K562 (cell line): ENCODE results near the gene SKIDA1. TPM values are rescaled to one million over a fixed set of nuclear protein-coding genes. Genes with fewer than 3 reads are reported as not detected.

Experiments used
- CEBPG ChIP-seq, 3 experiments: fragments of 200-800 bp in 1 of 3; sonication (Bioruptor generic) in 1 of 3; sonication (generic) in 1 of 3; formaldehyde crosslinking in 1 of 3; IDR thresholded peaks in 2 of 3; conservative IDR thresholded peaks in 1 of 3; 2 replicates each; pipeline versions ENCODE4 v1.6.1 to v1.8.0; 2016 to 2022; ENCODE audit warnings: missing compliant biosample characterization in 2 of 3, missing genetic modification characterization in 2 of 3, mild to moderate bottlenecking in 1 of 3, missing genetic modification reagents in 1 of 3
- ESRRB ChIP-seq: fragments of 250-450 bp; sonication (Bioruptor Pico); IDR thresholded peaks from 2 replicates; pipeline ENCODE4 v1.5.0; 2020; ENCODE audit warnings: mild to moderate bottlenecking, moderate library complexity, borderline replicate concordance
- HMGN3 ChIP-seq: IDR thresholded peaks from 2 replicates; pipeline ENCODE4 v1.6.1; 2011; ENCODE audit warnings: borderline replicate concordance, low read depth, mild to moderate bottlenecking, mixed read lengths, low read length; ENCODE audit not compliant: insufficient read length; ENCODE audit errors: extremely low read depth
- HOXB6 ChIP-seq: fragments of 250-450 bp; sonication (Bioruptor Pico); IDR thresholded peaks from 2 replicates; pipeline ENCODE4 v1.5.1; 2022; ENCODE audit warnings: mild to moderate bottlenecking, borderline replicate concordance
- JUNB ChIP-seq: fragments of 450-650 bp; formaldehyde crosslinking; conservative IDR thresholded peaks from 2 replicates; pipeline ENCODE4 v1.4.0; 2020; ENCODE audit warnings: mild to moderate bottlenecking
- NCOA4 ChIP-seq: fragments of 450-650 bp; IDR thresholded peaks from 2 replicates; pipeline ENCODE4 v1.6.1; 2018; ENCODE audit warnings: mild to moderate bottlenecking; ENCODE audit not compliant: partially characterized antibody
- NFATC3 ChIP-seq: fragments of 450-650 bp; IDR thresholded peaks from 2 replicates; pipeline ENCODE4 v1.6.1; 2017; ENCODE audit warnings: mild to moderate bottlenecking
- NFE2L1 ChIP-seq: fragments of 450-650 bp; IDR thresholded peaks from 2 replicates; pipeline ENCODE4 v1.6.1; 2016; ENCODE audit warnings: missing genetic modification characterization, low read depth, mild to moderate bottlenecking, missing compliant biosample characterization, moderate library complexity, borderline replicate concordance
- NUFIP1 ChIP-seq: fragments of 450-650 bp; IDR thresholded peaks from 2 replicates; pipeline ENCODE4 v1.6.1; 2018; ENCODE audit not compliant: partially characterized antibody
- POLR3A ChIP-seq: IDR thresholded peaks from 2 replicates; pipeline ENCODE4 v1.6.1; 2011; ENCODE audit warnings: borderline replicate concordance, mild to moderate bottlenecking, moderate library complexity; ENCODE audit not compliant: insufficient read length, insufficient read depth; ENCODE audit errors: extremely low read depth
- PPARD ChIP-seq: fragments of 250-450 bp; sonication (Bioruptor Pico); IDR thresholded peaks from 2 replicates; pipeline ENCODE4 v1.8.0; 2022; ENCODE audit warnings: inconsistent platforms, mild to moderate bottlenecking, moderate library complexity
- RAD21 ChIP-seq, 2 experiments: fragments of 250-450 bp in 1 of 2; fragments of 450-650 bp in 1 of 2; sonication (Bioruptor Pico) in 1 of 2; formaldehyde crosslinking in 1 of 2; IDR thresholded peaks in 1 of 2; conservative IDR thresholded peaks in 1 of 2; 2 replicates each; pipeline versions ENCODE4 v1.4.0 to v1.8.0; 2020 to 2022; ENCODE audit warnings: mild to moderate bottlenecking in 2 of 2, moderate library complexity in 1 of 2
- STAT5A ChIP-seq: IDR thresholded peaks from 2 replicates; pipeline ENCODE4 v1.6.1; 2012; ENCODE audit warnings: low read length, inconsistent platforms, borderline replicate concordance
- ZFP36 ChIP-seq: fragments of 150-350 bp; IDR thresholded peaks from 2 replicates; pipeline ENCODE4 v1.6.1; 2018; ENCODE audit warnings: low read length, low read depth; ENCODE audit not compliant: partially characterized antibody
- ZNF134 ChIP-seq: fragments of 250-450 bp; sonication (Bioruptor Pico); conservative IDR thresholded peaks from 2 replicates; pipeline ENCODE4 v1.4.0; 2020
- ZNF146 ChIP-seq: IDR thresholded peaks from one replicate; pipeline ENCODE4 v1.6.1; 2018; ENCODE audit warnings: missing compliant biosample characterization; ENCODE audit not compliant: unreplicated experiment
- polyA plus RNA-seq, 8 experiments: library from polyadenylated mRNA; depleted of rRNA in 4 of 8; stranded (reverse) in 5 of 8; unstranded in 3 of 8; fragments of >200 nt; fragmentation: Nextera tagmentation in 2 of 8; fragmentation: Illumina TruSeq in 1 of 8; extraction: Ambion mirVana in 2 of 8; extraction: Trizol in 1 of 8; gene quantifications; 2 replicates each; pipeline versions ENCODE4 v1.2.1 to v1.2.3, GENCODE V29; 2011 to 2014; ENCODE audit warnings: inconsistent platforms in 1 of 8, missing spikeins in 1 of 8
- total RNA-seq, 7 experiments: library from RNA; depleted of rRNA in 6 of 7; stranded (reverse); fragments of >200 nt in 6 of 7; fragmentation: Illumina TruSeq in 2 of 7; extraction: Trizol in 2 of 7; gene quantifications; 2 replicates each; pipeline versions ENCODE4 v1.2.1 to v1.2.3, GENCODE V29; 2011 to 2021; ENCODE audit warnings: low replicate concordance in 1 of 7
- TF ChIP-seq, protein P1 (sequence below): IDR thresholded peaks from 2 replicates; pipeline ENCODE4 v1.6.1; 2014; ENCODE audit warnings: antibody characterized with exemption
- TF ChIP-seq, protein P2 (sequence below): fragments of 250-450 bp; sonication (Bioruptor Pico); IDR thresholded peaks from 2 replicates; pipeline ENCODE4 v1.8.0; 2021; ENCODE audit warnings: borderline replicate concordance, mild to moderate bottlenecking, moderate library complexity; ENCODE audit not compliant: poor library complexity, severe bottlenecking
- TF ChIP-seq, protein P3 (sequence below): fragments of 250-450 bp; sonication (Bioruptor Pico); IDR thresholded peaks from 2 replicates; pipeline ENCODE4 v1.5.0; 2021
- TF ChIP-seq, protein P4 (sequence below): fragments of 450-650 bp; formaldehyde crosslinking; IDR thresholded peaks from 2 replicates; pipeline ENCODE4 v1.4.0; 2020; ENCODE audit warnings: mild to moderate bottlenecking, moderate library complexity
- TF ChIP-seq, protein P5 (sequence below): sonication (generic); formaldehyde crosslinking; IDR thresholded peaks from 2 replicates; pipeline ENCODE4 v1.5.0; 2020; ENCODE audit warnings: missing genetic modification reagents

SKIDA1 gene
- total and polyA plus RNA-seq, 9 of the 15 experiments (the other 6 are each of a cell fraction or from before 2014, with no cell fraction given) = 0.05 to 1.1 (median 0.42) TPM

DNA sequence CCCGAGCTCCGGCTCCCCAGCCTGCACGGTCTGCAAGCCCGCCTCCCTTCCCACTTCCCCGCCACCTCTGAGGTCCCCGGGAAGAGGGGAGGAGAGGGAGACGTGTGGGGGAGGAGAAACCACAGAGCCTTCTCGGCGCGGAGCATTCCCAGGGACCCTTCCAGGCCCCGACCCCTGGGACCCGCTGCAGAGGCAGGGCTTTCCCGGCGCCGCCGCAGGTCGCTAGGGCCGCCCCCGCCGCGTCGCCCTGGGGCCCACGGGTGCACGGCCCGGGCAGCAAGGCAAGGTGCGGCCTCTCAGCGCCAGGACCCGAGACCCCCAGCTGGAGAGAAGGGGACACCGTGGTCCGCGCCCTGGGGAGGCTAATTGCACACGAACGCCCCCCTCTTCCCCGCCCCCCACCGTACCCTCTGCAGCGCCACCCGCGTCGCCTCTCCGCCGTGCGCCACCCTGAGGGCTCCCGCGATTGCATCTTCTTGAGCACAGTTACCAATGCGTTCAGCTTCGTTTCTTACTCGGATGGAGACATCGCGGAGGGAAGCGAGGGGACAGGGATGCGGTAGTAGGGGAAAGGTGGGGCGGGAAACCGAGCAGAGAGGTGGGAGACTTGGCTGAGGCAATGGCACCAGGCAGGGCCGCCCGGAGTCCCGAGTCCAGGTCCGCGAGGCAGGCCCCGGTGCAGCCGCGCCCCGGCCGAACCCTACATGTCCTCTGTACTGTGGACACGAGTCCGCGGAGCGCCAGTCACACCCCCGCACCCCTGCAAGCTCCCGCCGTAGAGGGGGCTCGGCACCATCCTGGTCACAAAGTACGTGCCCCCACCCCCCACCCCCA lies 28.9 kb downstream of the SKIDA1 start (continued):
- TF ChIP-seq, protein P1, sequence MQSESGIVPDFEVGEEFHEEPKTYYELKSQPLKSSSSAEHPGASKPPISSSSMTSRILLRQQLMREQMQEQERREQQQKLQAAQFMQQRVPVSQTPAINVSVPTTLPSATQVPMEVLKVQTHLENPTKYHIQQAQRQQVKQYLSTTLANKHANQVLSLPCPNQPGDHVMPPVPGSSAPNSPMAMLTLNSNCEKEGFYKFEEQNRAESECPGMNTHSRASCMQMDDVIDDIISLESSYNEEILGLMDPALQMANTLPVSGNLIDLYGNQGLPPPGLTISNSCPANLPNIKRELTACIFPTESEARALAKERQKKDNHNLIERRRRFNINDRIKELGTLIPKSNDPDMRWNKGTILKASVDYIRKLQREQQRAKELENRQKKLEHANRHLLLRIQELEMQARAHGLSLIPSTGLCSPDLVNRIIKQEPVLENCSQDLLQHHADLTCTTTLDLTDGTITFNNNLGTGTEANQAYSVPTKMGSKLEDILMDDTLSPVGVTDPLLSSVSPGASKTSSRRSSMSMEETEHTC = no peak
- peak; percentile 15 for TF ChIP-seq ZFP36
- TF ChIP-seq, protein P2, sequence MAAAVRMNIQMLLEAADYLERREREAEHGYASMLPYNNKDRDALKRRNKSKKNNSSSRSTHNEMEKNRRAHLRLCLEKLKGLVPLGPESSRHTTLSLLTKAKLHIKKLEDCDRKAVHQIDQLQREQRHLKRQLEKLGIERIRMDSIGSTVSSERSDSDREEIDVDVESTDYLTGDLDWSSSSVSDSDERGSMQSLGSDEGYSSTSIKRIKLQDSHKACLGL (CRISPR knock-in tag) = no peak
- no peak for TF ChIP-seq ESRRB (CRISPR knock-in tag)
- TF ChIP-seq HOXB6 (CRISPR knock-in tag) = no peak
- TF ChIP-seq POLR3A = no peak
- no peak for TF ChIP-seq ZNF146 (CRISPR knock-in tag)
- TF ChIP-seq RAD21 (CRISPR knock-in tag; conservative IDR thresholded peaks at IDR 0.05 in 1 of 2, IDR thresholded peaks at IDR 0.05 in 1 of 2) = peak; percentile 25 to 40; a peak in 3 of 4 replicates
- TF ChIP-seq CEBPG (CRISPR knock-in tag; IDR thresholded peaks at IDR 0.05) = peak; percentile 61; the same call in 1 of the 2 replicates
- no peak for TF ChIP-seq CEBPG (tag; conservative IDR thresholded peaks at IDR 0.05 in 1 of 2, IDR thresholded peaks at IDR 0.05 in 1 of 2)
- no peak for TF ChIP-seq NFE2L1 (tag)
- TF ChIP-seq, protein P3, sequence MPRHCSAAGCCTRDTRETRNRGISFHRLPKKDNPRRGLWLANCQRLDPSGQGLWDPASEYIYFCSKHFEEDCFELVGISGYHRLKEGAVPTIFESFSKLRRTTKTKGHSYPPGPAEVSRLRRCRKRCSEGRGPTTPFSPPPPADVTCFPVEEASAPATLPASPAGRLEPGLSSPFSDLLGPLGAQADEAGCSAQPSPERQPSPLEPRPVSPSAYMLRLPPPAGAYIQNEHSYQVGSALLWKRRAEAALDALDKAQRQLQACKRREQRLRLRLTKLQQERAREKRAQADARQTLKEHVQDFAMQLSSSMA = no peak
- no peak for TF ChIP-seq PPARD (CRISPR knock-in tag)
- TF ChIP-seq STAT5A = no peak
- no peak for TF ChIP-seq NUFIP1
- no peak for TF ChIP-seq ZNF134 (CRISPR knock-in tag)
- TF ChIP-seq, protein P4, sequence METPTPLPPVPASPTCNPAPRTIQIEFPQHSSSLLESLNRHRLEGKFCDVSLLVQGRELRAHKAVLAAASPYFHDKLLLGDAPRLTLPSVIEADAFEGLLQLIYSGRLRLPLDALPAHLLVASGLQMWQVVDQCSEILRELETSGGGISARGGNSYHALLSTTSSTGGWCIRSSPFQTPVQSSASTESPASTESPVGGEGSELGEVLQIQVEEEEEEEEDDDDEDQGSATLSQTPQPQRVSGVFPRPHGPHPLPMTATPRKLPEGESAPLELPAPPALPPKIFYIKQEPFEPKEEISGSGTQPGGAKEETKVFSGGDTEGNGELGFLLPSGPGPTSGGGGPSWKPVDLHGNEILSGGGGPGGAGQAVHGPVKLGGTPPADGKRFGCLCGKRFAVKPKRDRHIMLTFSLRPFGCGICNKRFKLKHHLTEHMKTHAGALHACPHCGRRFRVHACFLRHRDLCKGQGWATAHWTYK (CRISPR knock-in tag) = no peak
- TF ChIP-seq, protein P5, sequence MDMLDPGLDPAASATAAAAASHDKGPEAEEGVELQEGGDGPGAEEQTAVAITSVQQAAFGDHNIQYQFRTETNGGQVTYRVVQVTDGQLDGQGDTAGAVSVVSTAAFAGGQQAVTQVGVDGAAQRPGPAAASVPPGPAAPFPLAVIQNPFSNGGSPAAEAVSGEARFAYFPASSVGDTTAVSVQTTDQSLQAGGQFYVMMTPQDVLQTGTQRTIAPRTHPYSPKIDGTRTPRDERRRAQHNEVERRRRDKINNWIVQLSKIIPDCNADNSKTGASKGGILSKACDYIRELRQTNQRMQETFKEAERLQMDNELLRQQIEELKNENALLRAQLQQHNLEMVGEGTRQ (CRISPR knock-in tag) = no peak
- no peak for TF ChIP-seq NFATC3
- peak; percentile 41 for TF ChIP-seq HMGN3
- no peak for TF ChIP-seq NCOA4
- TF ChIP-seq JUNB (CRISPR knock-in tag) = no peak
